ENCODE results near the gene BTD. TPM values are rescaled to one million over a fixed set of nuclear protein-coding genes. Genes with fewer than 3 reads are reported as not detected.
A peak's percentile ranks its signal among the peaks of the same experiment; 100 is the strongest.
"Not testable (repeated sequence)": the region's sequence is repeated elsewhere in the genome, so short reads cannot be mapped to it uniquely, and the experiment has no call there.

Gene BTD
- polyA plus RNA-seq, 4 donors, result 20.6 to 37.6 (median 30.4) TPM

DNA sequence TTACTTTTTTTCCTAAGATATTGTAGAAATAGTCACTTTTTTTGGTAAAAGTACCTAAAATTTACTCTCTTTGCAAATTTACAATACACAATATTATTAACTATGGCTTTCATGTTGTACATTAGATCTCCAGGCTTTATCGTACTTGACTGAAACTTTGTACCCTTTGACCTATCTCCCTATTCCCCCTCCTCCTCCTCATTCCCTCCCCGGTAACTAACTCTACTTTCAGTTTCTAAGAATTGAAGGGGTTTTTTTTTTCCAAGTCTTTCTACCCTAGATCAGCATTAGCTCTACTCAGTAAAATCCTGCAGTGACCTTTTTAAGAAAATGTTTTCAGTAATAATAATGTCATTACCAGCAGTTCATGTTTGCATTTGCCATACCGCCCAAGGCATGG lies 10.3 kb upstream of the BTD start:
- Histone ChIP-seq H3K4me1 (ENCODE audit: control insufficient read depth in 3 of 3, insufficient read depth in 2 of 3, low read depth in 1 of 3, low read length in 2 of 3) (no peaks in the 10 kb centered on the region), H3K4me3 (ENCODE audit: low read depth in 1 of 3, low read length in 3 of 3) (no peak overlapping the region), H3K36me3 (ENCODE audit: control insufficient read depth in 3 of 3, insufficient read depth in 2 of 3, low read depth in 1 of 3, low read length in 3 of 3) (peaks cover 0 to 25% (median 13%) of the 10 kb centered on the region in 3 donors), H3K9me3 (ENCODE audit: control insufficient read depth in 2 of 2, insufficient read depth in 1 of 2, low read depth in 1 of 2, low read length in 1 of 2) (no peaks in the 10 kb centered on the region), H3K27me3 (ENCODE audit: control insufficient read depth in 3 of 3, insufficient read depth in 3 of 3, low read length in 3 of 3) (no peaks in the 10 kb centered on the region), H3K27ac (ENCODE audit: low read depth in 1 of 3, low read length in 2 of 3) (peak overlapping the region in 2 of 3 donors; percentile 11 to 56)
- 28 to 53% (median 36%) methylated on average over 3 of the region's 3 CpGs for WGBS, 3 donors
- FAIRE-seq (no peak), DNase-seq (peak; percentile 51 to 57)

DNA sequence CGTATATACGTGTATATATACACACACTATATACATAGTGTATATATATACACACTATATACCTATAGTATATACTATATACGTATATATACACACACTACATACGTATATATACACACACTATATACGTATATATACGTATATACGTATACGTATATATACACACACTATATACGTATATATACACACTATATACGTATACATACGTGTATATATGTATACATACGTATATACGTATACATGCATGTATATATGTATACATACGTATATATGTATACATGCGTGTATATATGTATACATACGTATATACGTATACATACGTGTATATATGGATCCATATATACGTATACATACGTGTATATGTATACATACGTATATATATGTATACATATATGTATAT lies 9.6 kb upstream of the BTD start:
- Histone ChIP-seq H3K4me1 (ENCODE audit: control insufficient read depth in 3 of 3, insufficient read depth in 2 of 3, low read depth in 1 of 3, low read length in 2 of 3) (no peaks in the 10 kb centered on the region), H3K36me3 (ENCODE audit: control insufficient read depth in 3 of 3, insufficient read depth in 2 of 3, low read depth in 1 of 3, low read length in 3 of 3) (peaks cover 0 to 25% (median 9%) of the 10 kb centered on the region in 3 donors), H3K9me3 (ENCODE audit: control insufficient read depth in 2 of 2, insufficient read depth in 1 of 2, low read depth in 1 of 2, low read length in 1 of 2) (no peaks in the 10 kb centered on the region), H3K27me3 (ENCODE audit: control insufficient read depth in 3 of 3, insufficient read depth in 3 of 3, low read length in 3 of 3) (no peaks in the 10 kb centered on the region), H3K27ac (ENCODE audit: low read depth in 1 of 3, low read length in 2 of 3) (no peak overlapping the region), H3K4me3 (ENCODE audit: low read depth in 1 of 3, low read length in 3 of 3) (no peak overlapping the region)
- 91% methylated on average over 21 of the region's 21 CpGs for WGBS, 3 donors
- no peak for DNase-seq
- peak; percentile 67 for FAIRE-seq

DNA sequence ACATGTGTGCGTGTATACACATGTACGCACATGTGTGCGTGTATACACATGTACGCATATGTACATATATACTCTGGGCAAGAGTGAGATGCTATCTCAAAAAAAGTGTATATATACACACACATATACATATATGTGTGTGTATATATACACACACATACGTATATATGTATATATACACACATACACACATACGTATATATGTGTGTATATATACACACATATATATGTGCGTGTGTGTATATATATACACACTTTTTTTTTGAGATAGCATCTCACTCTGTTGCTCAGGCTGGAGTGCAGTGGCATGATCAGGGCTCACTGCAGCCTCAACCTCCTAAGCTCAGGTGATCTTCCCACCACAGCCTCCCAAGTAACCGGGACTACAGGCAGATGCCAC lies 8.6 kb upstream of the BTD start:
- H3K4me3 ChIP-seq (ENCODE audit: low read depth in 1 of 3, low read length in 3 of 3), result no peak overlapping the region
- 91 to 97% (median 97%) methylated on average over 8 of the region's 8 CpGs for WGBS, 3 donors
- no peaks in the 10 kb centered on the region for H3K9me3 ChIP-seq (ENCODE audit: control insufficient read depth in 2 of 2, insufficient read depth in 1 of 2, low read depth in 1 of 2, low read length in 1 of 2)
- H3K27me3 ChIP-seq (ENCODE audit: control insufficient read depth in 3 of 3, insufficient read depth in 3 of 3, low read length in 3 of 3), result no peaks in the 10 kb centered on the region
- H3K27ac ChIP-seq (ENCODE audit: low read depth in 1 of 3, low read length in 2 of 3), result no peak overlapping the region
- no peaks in the 10 kb centered on the region for H3K4me1 ChIP-seq (ENCODE audit: control insufficient read depth in 3 of 3, insufficient read depth in 2 of 3, low read depth in 1 of 3, low read length in 2 of 3)
- FAIRE-seq (no peak), DNase-seq (no peak)
- peaks cover 0 to 23% (median 12%) of the 10 kb centered on the region in 3 donors for H3K36me3 ChIP-seq (ENCODE audit: control insufficient read depth in 3 of 3, insufficient read depth in 2 of 3, low read depth in 1 of 3, low read length in 3 of 3)

DNA sequence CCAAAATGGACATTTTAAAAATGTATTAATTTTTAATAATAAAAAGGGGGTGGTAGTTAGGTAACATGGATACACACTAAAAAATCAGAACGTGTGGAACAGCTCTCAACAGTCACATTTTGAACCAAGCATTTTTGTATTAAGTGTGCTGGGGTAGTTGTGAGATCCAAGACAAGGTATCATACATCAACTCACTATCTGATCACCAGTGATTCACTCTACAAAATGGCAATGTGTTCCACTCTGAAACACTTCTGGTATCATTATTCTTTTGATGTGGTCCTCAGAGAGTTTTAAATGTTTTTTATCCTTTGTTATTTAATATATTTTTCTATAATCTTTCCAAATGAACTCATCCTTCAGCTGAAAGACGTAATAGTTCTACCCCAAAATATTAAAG lies 5.6 kb upstream of the BTD start:
- H3K27me3 ChIP-seq (ENCODE audit: control insufficient read depth in 3 of 3, insufficient read depth in 3 of 3, low read length in 3 of 3), result no peaks in the 10 kb centered on the region
- H3K36me3 ChIP-seq (ENCODE audit: control insufficient read depth in 3 of 3, insufficient read depth in 2 of 3, low read depth in 1 of 3, low read length in 3 of 3), result peaks cover 0 to 15% (median 13%) of the 10 kb centered on the region in 3 donors
- FAIRE-seq (no peak), DNase-seq (no peak)
- WGBS, 3 donors, result 83 to 88% (median 85%) methylated on average over 2 of the region's 2 CpGs
- H3K4me3 ChIP-seq (ENCODE audit: low read depth in 1 of 3, low read length in 3 of 3), result no peak overlapping the region
- H3K4me1 ChIP-seq (ENCODE audit: control insufficient read depth in 3 of 3, insufficient read depth in 2 of 3, low read depth in 1 of 3, low read length in 2 of 3), result peaks cover 0 to 6% (median 2%) of the 10 kb centered on the region in 3 donors
- no peak overlapping the region for H3K27ac ChIP-seq (ENCODE audit: low read depth in 1 of 3, low read length in 2 of 3)
- no peaks in the 10 kb centered on the region for H3K9me3 ChIP-seq (ENCODE audit: control insufficient read depth in 2 of 2, insufficient read depth in 1 of 2, low read depth in 1 of 2, low read length in 1 of 2)

DNA sequence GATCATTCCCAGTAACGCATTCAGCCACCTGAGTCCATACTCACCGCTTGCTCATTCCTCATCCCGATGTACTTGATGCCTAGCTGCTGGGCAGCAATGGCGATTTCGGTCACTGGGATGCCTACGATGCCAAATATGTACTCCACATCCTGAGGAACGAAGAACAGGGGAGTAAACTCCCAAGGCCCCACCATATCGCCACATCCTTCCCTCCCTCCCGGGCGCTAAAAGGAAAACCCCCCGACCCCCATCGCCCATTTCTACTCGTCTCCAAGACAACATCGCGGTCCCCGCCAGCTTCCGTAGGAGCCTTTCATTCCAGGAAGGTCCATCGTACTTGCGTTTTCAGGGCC lies 523 bp upstream of the BTD start:
- Histone ChIP-seq H3K4me1 (ENCODE audit: control insufficient read depth in 3 of 3, insufficient read depth in 2 of 3, low read depth in 1 of 3, low read length in 2 of 3) (peaks cover 2 to 21% (median 3%) of the 10 kb centered on the region in 3 donors), H3K27ac (ENCODE audit: low read depth in 1 of 3, low read length in 2 of 3) (peak overlapping the region; percentile 30 to 98 (median 96)), H3K36me3 (ENCODE audit: control insufficient read depth in 3 of 3, insufficient read depth in 2 of 3, low read depth in 1 of 3, low read length in 3 of 3) (peaks cover 0 to 13% (median 10%) of the 10 kb centered on the region in 3 donors), H3K4me3 (ENCODE audit: low read depth in 1 of 3, low read length in 3 of 3) (peak overlapping the region; percentile 72 to 95 (median 87)), H3K27me3 (ENCODE audit: control insufficient read depth in 3 of 3, insufficient read depth in 3 of 3, low read length in 3 of 3) (no peaks in the 10 kb centered on the region), H3K9me3 (ENCODE audit: control insufficient read depth in 2 of 2, insufficient read depth in 1 of 2, low read depth in 1 of 2, low read length in 1 of 2) (peaks cover 0 to 13% of the 10 kb centered on the region in 2 donors)
- WGBS, 3 donors, result 0 to 1% (median 1%) methylated on average over 18 to 19 of the region's 19 CpGs
- DNase-seq (no peak), FAIRE-seq (no peak)

DNA sequence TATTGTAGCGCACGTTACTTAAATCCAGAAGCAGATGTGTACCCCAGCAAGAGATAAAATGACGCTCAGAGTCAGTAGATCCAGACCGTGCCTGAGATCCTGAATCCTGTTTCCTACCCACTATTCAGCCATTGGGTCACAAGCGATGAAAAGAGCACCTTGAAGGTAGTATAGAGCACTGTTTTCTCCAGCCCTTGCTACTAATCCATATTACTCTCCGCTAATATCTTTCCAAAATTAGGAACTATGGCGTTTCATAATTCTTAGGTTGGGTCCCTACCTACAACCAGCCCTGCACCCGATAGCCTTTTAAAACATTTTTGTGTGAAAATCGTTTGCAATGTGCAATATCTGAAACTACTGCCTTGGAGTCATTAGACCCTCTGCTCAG lies 596 bp downstream of the BTD start:
- peak overlapping the region; percentile 85 to 98 (median 96) for H3K27ac ChIP-seq (ENCODE audit: low read depth in 1 of 3, low read length in 2 of 3)
- 1 to 3% (median 1%) methylated on average over 9 of the region's 9 CpGs for WGBS, 3 donors
- peaks cover 2 to 28% (median 3%) of the 10 kb centered on the region in 3 donors for H3K4me1 ChIP-seq (ENCODE audit: control insufficient read depth in 3 of 3, insufficient read depth in 2 of 3, low read depth in 1 of 3, low read length in 2 of 3)
- DNase-seq, result no peak
- H3K27me3 ChIP-seq (ENCODE audit: control insufficient read depth in 3 of 3, insufficient read depth in 3 of 3, low read length in 3 of 3), result no peaks in the 10 kb centered on the region
- no peak for FAIRE-seq
- peaks cover 0 to 12% (median 10%) of the 10 kb centered on the region in 3 donors for H3K36me3 ChIP-seq (ENCODE audit: control insufficient read depth in 3 of 3, insufficient read depth in 2 of 3, low read depth in 1 of 3, low read length in 3 of 3)
- H3K4me3 ChIP-seq (ENCODE audit: low read depth in 1 of 3, low read length in 3 of 3), result peak overlapping the region; percentile 44 to 95 (median 87)
- peaks cover 0 to 13% of the 10 kb centered on the region in 2 donors for H3K9me3 ChIP-seq (ENCODE audit: control insufficient read depth in 2 of 2, insufficient read depth in 1 of 2, low read depth in 1 of 2, low read length in 1 of 2)

DNA sequence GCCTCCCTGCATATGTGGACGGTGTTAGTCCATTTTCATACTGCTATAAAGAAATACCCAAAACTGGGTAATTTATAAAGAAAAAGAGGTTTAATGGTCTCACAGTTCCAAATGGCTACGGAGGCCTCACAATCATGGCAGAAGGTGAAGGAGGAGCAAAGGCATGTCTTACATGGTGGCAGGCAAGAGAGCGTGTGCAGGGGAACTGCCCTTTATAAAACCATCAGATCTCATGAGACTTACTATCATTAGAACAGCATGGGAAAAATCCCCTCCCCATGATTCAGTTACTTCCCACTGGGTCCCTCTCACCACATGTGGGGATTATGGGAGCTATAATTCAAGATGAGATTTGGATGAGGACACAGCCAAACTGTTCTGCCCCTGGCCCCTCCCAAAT lies 1.3 kb downstream of the BTD start:
- not testable (repeated sequence) for FAIRE-seq; H3K27me3 ChIP-seq (ENCODE audit: control insufficient read depth in 3 of 3, insufficient read depth in 3 of 3, low read length in 3 of 3); H3K36me3 ChIP-seq (ENCODE audit: control insufficient read depth in 3 of 3, insufficient read depth in 2 of 3, low read depth in 1 of 3, low read length in 3 of 3); DNase-seq
- Histone ChIP-seq H3K9me3 (ENCODE audit: control insufficient read depth in 2 of 2, insufficient read depth in 1 of 2, low read depth in 1 of 2, low read length in 1 of 2) (peaks cover 0 to 13% of the 10 kb centered on the region in 2 donors), H3K27ac (ENCODE audit: low read depth in 1 of 3, low read length in 2 of 3) (peak overlapping the region in 1 of 3 donors; percentile 85), H3K4me3 (ENCODE audit: low read depth in 1 of 3, low read length in 3 of 3) (peak overlapping the region in 1 of 3 donors; percentile 87), H3K4me1 (ENCODE audit: control insufficient read depth in 3 of 3, insufficient read depth in 2 of 3, low read depth in 1 of 3, low read length in 2 of 3) (peaks cover 2 to 32% (median 3%) of the 10 kb centered on the region in 3 donors)
- WGBS, 3 donors, result 92 to 98% (median 98%) methylated on average over 3 of the region's 3 CpGs

DNA sequence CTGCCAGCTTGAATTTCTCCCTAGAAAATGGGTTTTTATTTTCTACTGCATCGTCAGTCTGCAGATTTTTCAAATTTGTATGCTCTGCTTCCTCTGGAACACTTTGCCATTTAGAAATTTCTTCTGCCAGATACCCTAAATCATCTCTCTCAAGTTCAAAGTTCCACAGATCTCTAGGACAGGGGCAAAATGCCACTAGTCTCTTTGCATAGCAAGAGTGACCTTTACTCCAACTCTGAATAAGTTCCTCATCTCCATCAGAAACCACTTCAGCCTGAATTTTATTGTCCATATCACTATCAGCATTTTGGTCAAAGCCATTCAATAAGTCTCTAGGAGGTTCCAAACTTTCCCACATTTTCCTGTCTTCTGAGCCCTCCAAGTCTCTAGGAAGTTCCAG lies 3.0 kb downstream of the BTD start:
- H3K4me3 ChIP-seq (ENCODE audit: low read depth in 1 of 3, low read length in 3 of 3), result peak overlapping the region in 1 of 3 donors; percentile 17
- not testable (repeated sequence) for H3K36me3 ChIP-seq (ENCODE audit: control insufficient read depth in 3 of 3, insufficient read depth in 2 of 3, low read depth in 1 of 3, low read length in 3 of 3); H3K27me3 ChIP-seq (ENCODE audit: control insufficient read depth in 3 of 3, insufficient read depth in 3 of 3, low read length in 3 of 3); FAIRE-seq
- DNase-seq, result peak in 1 of 2 donors; percentile 60
- 57 to 79% (median 69%) methylated on average over 1 of the region's 1 CpG for WGBS, 3 donors
- H3K27ac ChIP-seq (ENCODE audit: low read depth in 1 of 3, low read length in 2 of 3), result peak overlapping the region in 1 of 3 donors; percentile 55
- peaks cover 0 to 13% of the 10 kb centered on the region in 2 donors for H3K9me3 ChIP-seq (ENCODE audit: control insufficient read depth in 2 of 2, insufficient read depth in 1 of 2, low read depth in 1 of 2, low read length in 1 of 2)
- H3K4me1 ChIP-seq (ENCODE audit: control insufficient read depth in 3 of 3, insufficient read depth in 2 of 3, low read depth in 1 of 3, low read length in 2 of 3), result peaks cover 0 to 34% (median 5%) of the 10 kb centered on the region in 3 donors

DNA sequence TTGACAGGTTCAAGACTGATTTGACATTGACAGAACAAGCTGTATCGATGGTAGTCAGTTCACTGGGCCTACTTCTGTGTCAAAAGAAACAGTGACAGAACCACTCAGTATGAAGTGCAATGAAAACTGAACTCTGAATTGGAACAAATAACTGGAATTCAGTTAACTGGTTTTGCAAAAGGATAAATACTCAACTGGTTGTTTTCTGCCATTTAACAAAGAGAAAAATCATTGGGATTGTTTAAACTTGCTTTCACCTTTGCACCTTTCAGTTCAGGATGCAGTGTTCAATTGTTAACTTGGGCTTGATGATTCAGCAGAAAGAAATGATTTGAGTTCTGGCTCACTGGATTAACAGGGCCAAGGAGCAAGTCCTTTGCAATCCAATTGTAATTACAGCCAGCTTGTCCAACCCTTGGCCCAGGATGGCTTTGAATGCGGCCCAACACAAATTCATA lies 4.9 kb downstream of the BTD start:
- Histone ChIP-seq H3K4me1 (ENCODE audit: control insufficient read depth in 3 of 3, insufficient read depth in 2 of 3, low read depth in 1 of 3, low read length in 2 of 3) (peaks cover 0 to 28% (median 5%) of the 10 kb centered on the region in 3 donors), H3K27me3 (ENCODE audit: control insufficient read depth in 3 of 3, insufficient read depth in 3 of 3, low read length in 3 of 3) (no peaks in the 10 kb centered on the region), H3K27ac (ENCODE audit: low read depth in 1 of 3, low read length in 2 of 3) (peak overlapping the region; percentile 46 to 73 (median 57)), H3K4me3 (ENCODE audit: low read depth in 1 of 3, low read length in 3 of 3) (no peak overlapping the region), H3K9me3 (ENCODE audit: control insufficient read depth in 2 of 2, insufficient read depth in 1 of 2, low read depth in 1 of 2, low read length in 1 of 2) (peaks cover 0 to 13% of the 10 kb centered on the region in 2 donors), H3K36me3 (ENCODE audit: control insufficient read depth in 3 of 3, insufficient read depth in 2 of 3, low read depth in 1 of 3, low read length in 3 of 3) (peaks cover 0 to 3% (median 0%) of the 10 kb centered on the region in 3 donors)
- WGBS, 3 donors, result 16 to 56% (median 32%) methylated on average over 2 of the region's 2 CpGs
- DNase-seq (peak; percentile 71 to 94), FAIRE-seq (no peak)
